ENCODE measurements around the gene KCNQ1.

Gene KCNQ1

GRCh38 chr11:2587976-2588748 lies 143.4 kb downstream of the KCNQ1 start:
- no peak for TF ChIP-seq Cebpa-rat (IDR thresholded peaks at IDR 0.05)
- no peaks in the 10 kb centered on the region for H4K20me1 ChIP-seq
- H3K9ac ChIP-seq = no peak overlapping the region
- H3K9me3 ChIP-seq = no peaks in the 10 kb centered on the region
- H3K4me1 ChIP-seq = peaks cover 9% of the 10 kb centered on the region
- no peaks in the 10 kb centered on the region; the same call in 1 of the 2 replicates for H3K36me3 ChIP-seq
- no peak overlapping the region for H3K4me2 ChIP-seq
- H3K27me3 ChIP-seq = no peaks in the 10 kb centered on the region
- H3K4me3 ChIP-seq = no peak overlapping the region
- no peak overlapping the region for H3K27ac ChIP-seq

- TF ChIP-seq Cebpa-rat (IDR thresholded peaks at IDR 0.05) = no peak
These were observed 144.2 kb downstream of the KCNQ1 start for GRCh38 chr11:2588809-2589537.

DNA sequence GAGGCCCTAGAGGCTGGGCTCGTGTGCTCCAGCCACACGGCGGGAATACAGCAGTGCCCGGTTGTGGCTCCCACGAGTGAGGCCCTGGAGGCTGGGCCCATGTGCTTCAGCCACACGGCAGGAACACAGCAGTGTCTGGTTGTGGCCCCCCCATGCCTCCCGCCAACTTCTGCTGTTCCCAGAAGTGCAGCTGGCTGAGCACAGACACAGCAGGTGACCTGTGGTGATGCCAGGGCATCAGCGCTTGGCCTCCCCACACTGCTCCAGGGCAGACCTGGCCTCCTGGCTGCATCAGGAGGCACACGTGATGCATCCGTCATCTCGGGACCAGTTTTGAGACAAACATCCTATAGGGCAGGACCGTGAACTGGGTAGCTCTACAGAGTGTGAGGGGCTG lies 144.7 kb downstream of the KCNQ1 start:
- Histone ChIP-seq H3K4me2 (no peak overlapping the region), H3K36me3 (no peaks in the 10 kb centered on the region; the same call in 1 of the 2 replicates), H3K9me3 (no peaks in the 10 kb centered on the region), H3K4me3 (no peak overlapping the region), H3K9ac (no peak overlapping the region), H3K27ac (no peak overlapping the region), H3K4me1 (no peaks in the 10 kb centered on the region), H4K20me1 (no peaks in the 10 kb centered on the region), H3K27me3 (no peaks in the 10 kb centered on the region)
- TF ChIP-seq Cebpa-rat (IDR thresholded peaks at IDR 0.05) = no peak

More at GRCh38 chr11:2588809-2589537, 144.2 kb downstream of the KCNQ1 start:
- Histone ChIP-seq H3K9me3 (no peaks in the 10 kb centered on the region), H3K4me1 (peaks cover under 1% of the 10 kb centered on the region), H3K27ac (0 out of 2 replicates have a peak overlapping the region, but pooled peaks have one; percentile 22), H3K4me2 (no peak overlapping the region), H3K4me3 (no peak overlapping the region), H3K27me3 (no peaks in the 10 kb centered on the region), H3K9ac (no peak overlapping the region), H4K20me1 (no peaks in the 10 kb centered on the region), H3K36me3 (no peaks in the 10 kb centered on the region; the same call in 1 of the 2 replicates)

- H3K4me3 ChIP-seq = no peak overlapping the region
- H3K4me2 ChIP-seq = no peak overlapping the region
- no peaks in the 10 kb centered on the region for H4K20me1 ChIP-seq
- no peak overlapping the region for H3K27ac ChIP-seq
- no peaks in the 10 kb centered on the region for H3K9me3 ChIP-seq
- H3K36me3 ChIP-seq = no peaks in the 10 kb centered on the region; the same call in 1 of the 2 replicates
- no peaks in the 10 kb centered on the region for H3K27me3 ChIP-seq
- TF ChIP-seq Cebpa-rat (IDR thresholded peaks at IDR 0.05) = no peak
- H3K4me1 ChIP-seq = no peaks in the 10 kb centered on the region
- H3K9ac ChIP-seq = no peak overlapping the region
These were observed 145.5 kb downstream of the KCNQ1 start for GRCh38 chr11:2590131-2590964.

- H3K27me3 ChIP-seq = no peaks in the 10 kb centered on the region
- no peaks in the 10 kb centered on the region for H3K4me1 ChIP-seq
- no peak overlapping the region for H3K9ac ChIP-seq
- no peaks in the 10 kb centered on the region for H3K9me3 ChIP-seq
- no peak overlapping the region for H3K27ac ChIP-seq
- no peak for TF ChIP-seq Cebpa-rat (IDR thresholded peaks at IDR 0.05)
- H3K4me3 ChIP-seq = no peak overlapping the region
- H4K20me1 ChIP-seq = no peaks in the 10 kb centered on the region
- no peaks in the 10 kb centered on the region; the same call in 1 of the 2 replicates for H3K36me3 ChIP-seq
- no peak overlapping the region for H3K4me2 ChIP-seq
These were observed 146.4 kb downstream of the KCNQ1 start for GRCh38 chr11:2590965-2591754.

- H3K4me2 ChIP-seq = no peak overlapping the region
- no peaks in the 10 kb centered on the region for H4K20me1 ChIP-seq
- no peak overlapping the region for H3K9ac ChIP-seq
- no peaks in the 10 kb centered on the region for H3K27me3 ChIP-seq
- H3K4me1 ChIP-seq = no peaks in the 10 kb centered on the region
- H3K9me3 ChIP-seq = no peaks in the 10 kb centered on the region
- no peaks in the 10 kb centered on the region; the same call in 1 of the 2 replicates for H3K36me3 ChIP-seq
- H3K27ac ChIP-seq = no peak overlapping the region
- TF ChIP-seq Cebpa-rat (IDR thresholded peaks at IDR 0.05) = no peak
- H3K4me3 ChIP-seq = no peak overlapping the region
These were observed 147.0 kb downstream of the KCNQ1 start for GRCh38 chr11:2591805-2592204.

GRCh38 chr11:2592559-2593392 lies 148.0 kb downstream of the KCNQ1 start:
- Histone ChIP-seq H3K4me1 (no peaks in the 10 kb centered on the region), H3K4me3 (no peak overlapping the region), H3K27me3 (no peaks in the 10 kb centered on the region), H4K20me1 (no peaks in the 10 kb centered on the region), H3K9me3 (no peaks in the 10 kb centered on the region), H3K4me2 (no peak overlapping the region), H3K36me3 (no peaks in the 10 kb centered on the region; the same call in 1 of the 2 replicates), H3K9ac (no peak overlapping the region), H3K27ac (no peak overlapping the region)
- TF ChIP-seq Cebpa-rat (IDR thresholded peaks at IDR 0.05) = no peak

DNA sequence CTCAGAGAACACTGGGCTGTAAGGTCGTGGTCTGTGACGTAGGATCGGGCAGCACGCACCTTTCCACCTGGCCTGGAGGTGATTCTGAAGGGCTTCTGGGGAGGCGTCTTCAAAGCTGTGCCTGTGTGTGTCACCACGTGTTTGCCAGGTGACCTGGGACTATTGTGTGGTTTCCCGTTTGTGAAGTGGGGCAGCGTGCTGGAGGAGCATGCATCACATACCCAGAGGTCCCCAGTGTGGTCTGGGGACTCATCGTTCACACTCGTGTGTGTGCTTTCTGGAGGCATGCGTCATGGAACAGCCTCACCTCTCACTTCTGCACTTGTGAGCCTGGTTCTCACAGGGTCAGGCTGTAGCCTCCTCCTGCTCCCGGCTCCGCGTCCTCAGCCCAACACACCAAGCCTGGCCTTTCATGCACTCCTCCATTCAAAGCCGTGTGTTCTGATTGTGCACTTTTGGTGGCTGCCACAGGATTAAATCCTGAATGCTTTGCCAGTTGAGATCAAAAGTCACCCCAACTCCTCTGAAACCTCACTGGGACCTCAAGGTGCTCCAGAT lies 148.7 kb downstream of the KCNQ1 start:
- Histone ChIP-seq H3K27me3 (no peaks in the 10 kb centered on the region), H3K36me3 (no peaks in the 10 kb centered on the region; the same call in 1 of the 2 replicates), H3K4me1 (no peaks in the 10 kb centered on the region), H3K4me3 (no peak overlapping the region), H3K9me3 (peaks cover 1% of the 10 kb centered on the region), H4K20me1 (no peaks in the 10 kb centered on the region), H3K4me2 (no peak overlapping the region), H3K27ac (no peak overlapping the region), H3K9ac (no peak overlapping the region)
- TF ChIP-seq Cebpa-rat (IDR thresholded peaks at IDR 0.05) = no peak

Data from BLaER1 (cell line).